CD4-positive, alpha-beta memory T cell (primary cell): Measurements from ENCODE around the gene NDUFS6. TPM values are rescaled to one million over a fixed set of nuclear protein-coding genes. Genes with fewer than 3 reads are reported as not detected.
A peak's percentile ranks its signal among the peaks of the same experiment; 100 is the strongest.

Experiments used
- CTCF ChIA-PET: fragments of 350-600 bp; sonication (Branson Sonifier 250); formaldehyde crosslinking; loops from one replicate; lab custom pipeline; 2021; ENCODE audit warnings: inconsistent platforms; ENCODE audit not compliant: partially characterized antibody; lab: Charles Lee
- POLR2A ChIA-PET: fragments of 350-600 bp; sonication (Branson Sonifier 250); formaldehyde crosslinking; loops from one replicate; lab custom pipeline; 2021; ENCODE audit not compliant: partially characterized antibody; lab: Charles Lee
- DNase-seq, 5 donors: peaks; one replicate each; pipeline versions ENCODE4 v3.0.0 to v3.0.0-alpha.2; 2020 to 2022; ENCODE audit warnings: mixed read lengths in 1 of 5
- H3K27ac ChIP-seq: one replicate; pipeline ENCODE4 v1.7.0; 2013; ENCODE audit warnings: low read depth, low read length
- H3K27me3 ChIP-seq: 2 replicates; pipeline ENCODE4 v1.7.0; 2013; ENCODE audit warnings: mild to moderate bottlenecking, low read length, moderate library complexity; ENCODE audit not compliant: insufficient read depth
- H3K36me3 ChIP-seq: 2 replicates; pipeline ENCODE4 v1.7.0; 2013; ENCODE audit warnings: mild to moderate bottlenecking, low read length, moderate library complexity; ENCODE audit not compliant: insufficient read depth
- H3K4me1 ChIP-seq: 2 replicates; pipeline ENCODE4 v1.7.0; 2013; ENCODE audit warnings: mild to moderate bottlenecking, low read length, moderate library complexity; ENCODE audit not compliant: insufficient read depth
- H3K4me3 ChIP-seq, 2 donors: one replicate each; pipeline ENCODE4 v1.7.0; 2013; ENCODE audit warnings: low read length in 2 of 2, mild to moderate bottlenecking in 1 of 2
- H3K9me3 ChIP-seq, 2 donors: one replicate each; pipeline ENCODE4 v1.7.0; 2013; ENCODE audit warnings: low read length in 2 of 2, control low read depth in 1 of 2; ENCODE audit not compliant: control insufficient read depth in 1 of 2
- H3K27ac Mint-ChIP-seq, 7 donors: one replicate each; pipeline ENCODE4 v1.8.0; 2020 to 2021; ENCODE audit warnings: mixed read lengths in 7 of 7, mild to moderate bottlenecking in 6 of 7, inconsistent platforms in 3 of 7, moderate library complexity in 3 of 7
- H3K27me3 Mint-ChIP-seq, 2 donors: one replicate each; pipeline ENCODE4 v1.8.0; 2020 to 2021; ENCODE audit warnings: mixed read lengths in 2 of 2
- H3K36me3 Mint-ChIP-seq, 2 donors: one replicate each; pipeline ENCODE4 v1.8.0; 2020 to 2021; ENCODE audit warnings: mixed read lengths in 2 of 2, inconsistent platforms in 1 of 2, mild to moderate bottlenecking in 1 of 2
- H3K4me1 Mint-ChIP-seq, 4 donors: one replicate each; pipeline ENCODE4 v1.8.0; 2020 to 2021; ENCODE audit warnings: mixed read lengths in 4 of 4, mild to moderate bottlenecking in 1 of 4
- H3K4me3 Mint-ChIP-seq, 8 donors: one replicate each; pipeline ENCODE4 v1.8.0; 2020 to 2021; ENCODE audit warnings: mixed read lengths in 8 of 8, mild to moderate bottlenecking in 7 of 8, moderate library complexity in 6 of 8, inconsistent platforms in 3 of 8
- H3K9me3 Mint-ChIP-seq, 8 donors: one replicate each; pipeline ENCODE4 v1.8.0; 2020 to 2021; ENCODE audit warnings: mixed read lengths in 8 of 8, mild to moderate bottlenecking in 5 of 8, inconsistent platforms in 3 of 8, moderate library complexity in 1 of 8
- intact Hi-C: fragments of 100-400 bp; cut with micrococcal nuclease; formaldehyde crosslinking; loops from one replicate; pipeline ENCODE4 v1.15.1; 2023
- polyA plus RNA-seq, 2 donors: library from polyadenylated mRNA; unstranded; fragments of 300-500 nt; fragmentation: Illumina TruSeq; gene quantifications; one replicate each; pipeline ENCODE4 v1.2.3, GENCODE V29; 2021
- total RNA-seq, 2 experiments: library from RNA; stranded (reverse); gene quantifications; one replicate each; pipeline ENCODE4 v1.2.3, GENCODE V29; 2021

Gene NDUFS6
- total and polyA plus RNA-seq, 4 experiments from 2014 or later = 14.4 to 79.0 (median 38.5) TPM

DNA sequence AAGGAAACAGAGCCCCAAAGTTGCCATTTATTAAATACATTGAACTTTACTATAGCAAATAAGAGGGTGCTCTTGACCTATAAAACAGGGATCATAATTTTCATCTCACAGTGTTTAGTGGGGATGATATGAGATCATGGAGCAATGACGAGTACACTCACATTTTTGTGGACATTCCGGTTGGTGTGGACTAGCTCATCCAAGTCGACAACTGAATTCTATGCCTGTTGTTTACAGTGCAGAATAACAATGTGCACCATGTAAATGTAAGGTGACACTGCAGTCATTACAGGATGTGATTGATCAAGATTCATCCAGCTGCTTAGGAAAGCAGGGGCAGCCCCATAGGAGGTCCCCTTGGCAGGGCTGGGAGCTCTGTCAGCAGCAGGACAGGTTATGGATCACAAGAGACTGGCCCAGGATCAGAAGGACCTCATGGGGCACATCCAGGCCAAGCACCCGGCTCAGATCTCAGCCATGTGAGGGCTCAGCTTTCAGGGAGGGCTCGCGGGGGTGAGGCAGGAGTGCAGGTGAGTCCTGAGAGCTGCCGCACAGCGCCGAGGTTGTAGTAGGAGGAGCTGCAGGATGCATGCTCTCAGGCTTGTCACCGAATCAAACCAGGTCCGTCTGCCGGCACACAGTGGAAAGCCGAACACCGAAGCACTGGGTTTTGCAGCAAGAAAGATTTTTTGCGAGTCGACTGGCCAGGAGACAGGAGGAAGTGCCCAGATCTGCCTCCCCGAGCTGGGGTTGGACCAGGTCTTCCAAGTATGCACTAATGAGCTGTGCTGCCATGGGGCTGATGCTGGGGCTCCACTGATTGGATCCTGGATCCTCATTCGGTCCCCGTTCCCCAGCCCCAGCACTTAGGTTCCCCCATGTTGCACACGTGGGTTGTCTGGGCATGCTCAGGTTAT, 29.8 kb upstream of the NDUFS6 start:
- Mint-ChIP-seq H3K27ac (peak overlapping the region in 1 of 7 donors; percentile 55), H3K4me1 (peaks cover 0 to 3% (median 0%) of the 10 kb centered on the region in 4 donors), H3K36me3 (no peaks in the 10 kb centered on the region), H3K27me3 (peaks cover 0 to 2% of the 10 kb centered on the region in 2 donors), H3K4me3 (no peak overlapping the region), H3K9me3 (peaks cover 0 to 1% (median 0%) of the 10 kb centered on the region in 8 donors)
- H3K27me3 ChIP-seq = no peaks in the 10 kb centered on the region
- no peak for DNase-seq
- H3K36me3 ChIP-seq = no peaks in the 10 kb centered on the region
- ChIA-PET POLR2A (no interaction called here), CTCF (no interaction called here)
- no peak overlapping the region for H3K4me3 ChIP-seq
- no peaks in the 10 kb centered on the region for H3K4me1 ChIP-seq
- intact Hi-C loops = loop anchor here (2.0 kb wide), 1 partner anchor 29 kb away; the partner anchor contains the start of gene NDUFS6
- H3K9me3 ChIP-seq = no peaks in the 10 kb centered on the region
- no peak overlapping the region for H3K27ac ChIP-seq

DNA sequence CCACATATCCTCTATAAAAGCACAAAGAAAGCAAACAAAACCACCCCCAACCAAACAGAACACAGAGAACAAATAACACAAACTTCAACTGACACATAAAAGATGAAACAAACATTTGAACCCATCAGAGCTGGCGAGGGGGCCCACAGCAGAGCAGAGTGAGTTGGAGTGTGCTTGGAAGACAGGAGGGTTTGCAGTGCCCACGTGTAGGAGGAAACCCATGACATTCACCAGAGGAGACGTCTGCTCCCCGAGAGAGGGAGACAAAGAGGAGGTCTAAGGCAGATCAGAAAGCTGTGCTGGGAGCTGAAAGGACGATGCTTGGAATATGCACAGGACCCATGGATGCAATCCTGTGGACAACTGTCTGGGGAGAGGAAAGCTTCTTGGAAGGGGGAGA, 28.6 kb upstream of the NDUFS6 start:
- Mint-ChIP-seq H3K36me3 (no peaks in the 10 kb centered on the region), H3K27me3 (peaks cover 0 to 2% of the 10 kb centered on the region in 2 donors), H3K27ac (no peak overlapping the region), H3K9me3 (peaks cover 0 to 1% (median 0%) of the 10 kb centered on the region in 8 donors), H3K4me3 (no peak overlapping the region), H3K4me1 (peaks cover 0 to 3% (median 0%) of the 10 kb centered on the region in 4 donors)
- intact Hi-C loops = loop anchor here (2.0 kb wide), 1 partner anchor 28 kb away; the partner anchor contains the start of gene NDUFS6
- no peaks in the 10 kb centered on the region for H3K4me1 ChIP-seq
- no peaks in the 10 kb centered on the region for H3K9me3 ChIP-seq
- no peak overlapping the region for H3K27ac ChIP-seq
- H3K27me3 ChIP-seq = no peaks in the 10 kb centered on the region
- H3K4me3 ChIP-seq = no peak overlapping the region
- no peaks in the 10 kb centered on the region for H3K36me3 ChIP-seq
- no peak for DNase-seq
- ChIA-PET POLR2A (interaction anchor here (1.0 kb wide), 1 partner anchor 28 kb away, joined by 5 read pairs; no protein-coding TSS in a partner anchor), CTCF (interaction anchor here (2.2 to 2.3 kb wide), 2 partner anchors 9 to 29 kb away, joined by 8 to 10 read pairs; partner anchors contain the start of gene NDUFS6)

DNA sequence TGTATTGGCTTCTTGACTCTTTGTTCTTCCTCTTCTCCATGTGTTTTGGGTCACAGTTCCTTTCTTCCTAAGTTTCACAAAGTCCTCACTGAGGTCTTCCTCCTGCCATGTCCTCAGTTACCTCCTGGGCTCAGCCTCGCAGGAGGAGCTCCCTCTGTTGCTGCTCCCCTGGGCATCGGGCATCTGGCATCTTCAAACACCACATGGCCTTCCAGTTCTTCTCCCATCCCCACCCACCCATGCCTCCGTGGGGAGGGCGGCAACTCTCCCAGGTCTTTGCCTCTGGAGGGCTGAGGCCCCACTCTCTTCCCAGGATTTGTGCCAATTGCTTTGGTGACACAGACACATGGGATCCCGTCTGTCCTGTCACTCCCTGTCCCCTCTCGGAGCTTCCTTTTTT, 24.4 kb upstream of the NDUFS6 start:
- Mint-ChIP-seq H3K27me3 (no peaks in the 10 kb centered on the region), H3K36me3 (no peaks in the 10 kb centered on the region), H3K9me3 (peaks cover 0 to 1% (median 0%) of the 10 kb centered on the region in 8 donors), H3K27ac (no peak overlapping the region), H3K4me3 (no peak overlapping the region), H3K4me1 (peaks cover 0 to 3% (median 0%) of the 10 kb centered on the region in 4 donors)
- Histone ChIP-seq H3K9me3 (no peaks in the 10 kb centered on the region), H3K4me1 (no peaks in the 10 kb centered on the region), H3K36me3 (no peaks in the 10 kb centered on the region), H3K27ac (no peak overlapping the region), H3K27me3 (no peaks in the 10 kb centered on the region), H3K4me3 (no peak overlapping the region)
- intact Hi-C loops = no loop called here
- CTCF ChIA-PET = interaction anchor here (1.6 kb wide), 1 partner anchor 13 kb away, joined by 4 read pairs; no protein-coding TSS in a partner anchor
- DNase-seq = no peak
- POLR2A ChIA-PET = interaction anchor here (1.8 kb wide), 1 partner anchor 23 kb away, joined by 6 read pairs; the partner anchor contains the start of gene MRPL36

DNA sequence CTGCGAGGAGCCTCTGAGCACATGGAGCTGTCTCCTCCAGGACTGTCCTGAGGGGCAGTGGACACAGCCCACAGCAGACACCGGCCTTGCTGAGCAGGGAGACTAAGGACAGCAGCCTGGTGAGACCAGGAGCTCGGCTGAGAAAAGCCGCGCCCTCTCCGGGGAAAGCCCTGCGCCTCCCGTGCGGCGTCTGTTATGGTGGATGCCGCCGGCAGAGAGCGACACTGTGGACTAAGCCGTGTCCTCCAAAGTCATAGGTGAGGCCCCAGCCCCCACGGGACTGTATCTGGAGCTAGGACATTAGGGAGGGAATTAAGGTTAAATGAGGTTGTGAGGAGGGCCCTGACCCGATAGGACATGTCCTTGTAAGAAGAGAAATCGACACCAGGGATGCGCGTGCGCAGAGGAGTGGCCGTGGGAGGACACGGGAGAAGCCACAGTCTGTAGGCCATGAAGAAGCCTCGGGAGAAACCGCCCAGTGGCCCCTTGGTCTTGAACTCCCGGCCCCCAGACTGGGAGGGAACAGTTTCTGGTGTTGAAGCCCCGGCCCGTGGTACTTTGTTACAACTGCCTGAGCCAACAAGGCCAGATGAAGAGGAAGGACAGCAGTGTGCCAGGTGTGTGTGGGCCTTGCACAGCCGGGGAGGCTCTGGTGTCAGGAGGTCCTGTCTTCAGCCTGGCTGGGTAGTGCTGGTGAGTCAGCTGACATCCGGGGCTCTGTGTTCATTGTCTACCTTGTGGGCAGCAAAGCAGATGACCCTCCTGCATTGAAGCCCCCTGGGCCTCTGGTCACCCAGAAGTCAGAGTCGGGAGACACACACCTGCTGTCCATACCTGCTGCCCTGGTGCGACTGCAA, 23.7 kb upstream of the NDUFS6 start:
- Histone ChIP-seq H3K9me3 (no peaks in the 10 kb centered on the region), H3K36me3 (no peaks in the 10 kb centered on the region), H3K4me1 (no peaks in the 10 kb centered on the region), H3K27ac (no peak overlapping the region), H3K4me3 (no peak overlapping the region), H3K27me3 (no peaks in the 10 kb centered on the region)
- CTCF ChIA-PET = no interaction called here
- H3K36me3 Mint-ChIP-seq = no peaks in the 10 kb centered on the region
- H3K4me1 Mint-ChIP-seq = peaks cover 0 to 3% (median 0%) of the 10 kb centered on the region in 4 donors
- intact Hi-C loops = no loop called here
- no peak overlapping the region for H3K27ac Mint-ChIP-seq
- H3K9me3 Mint-ChIP-seq = peaks cover 0 to under 1% (median 0%) of the 10 kb centered on the region in 8 donors
- DNase-seq = no peak
- H3K4me3 Mint-ChIP-seq = no peak overlapping the region
- POLR2A ChIA-PET = interaction anchor here (1.8 kb wide), 1 partner anchor 22 kb away, joined by 6 read pairs; the partner anchor contains the start of gene MRPL36
- no peaks in the 10 kb centered on the region for H3K27me3 Mint-ChIP-seq

DNA sequence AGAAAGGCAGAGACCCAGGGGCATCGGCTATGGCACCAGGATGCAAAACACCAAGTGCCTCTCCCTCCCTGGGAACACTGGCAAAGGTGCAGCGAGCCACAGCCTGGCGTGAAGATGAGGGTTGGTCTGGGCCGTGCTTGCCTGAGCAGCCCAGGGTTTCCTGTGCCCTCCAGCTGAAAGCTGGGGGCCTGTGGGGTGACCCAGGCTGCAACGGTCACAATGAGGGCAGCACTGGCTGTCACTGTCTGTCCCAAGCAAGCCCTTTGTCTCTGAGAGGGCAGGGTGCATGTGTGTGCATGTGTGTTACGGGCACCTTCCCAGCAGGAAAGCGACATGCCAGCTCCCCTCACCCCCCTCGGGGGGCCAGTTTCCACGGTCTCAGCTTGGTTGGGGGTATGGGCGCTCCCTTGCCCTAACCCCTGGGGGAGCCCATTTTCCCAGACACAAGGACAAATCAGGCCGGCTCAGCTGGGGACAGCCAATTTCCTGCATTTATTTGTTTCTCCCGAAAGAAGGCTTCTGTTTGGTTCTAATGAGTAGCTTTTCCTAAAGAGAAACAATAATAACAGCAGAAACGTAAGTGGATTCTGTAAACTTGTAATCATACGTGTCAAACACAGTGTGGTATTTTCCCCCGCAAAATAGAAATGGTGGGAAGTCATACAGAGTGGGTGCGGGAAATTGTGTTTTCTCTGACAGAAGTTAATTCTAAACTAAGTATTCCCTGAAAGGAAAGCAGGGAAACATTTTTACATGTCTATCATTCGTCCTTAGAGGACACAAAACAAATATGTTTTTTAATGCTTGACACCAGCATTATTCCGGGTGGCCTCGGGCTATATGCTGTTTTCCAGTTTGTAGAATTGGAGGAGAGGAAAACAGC, 22.8 kb upstream of the NDUFS6 start:
- Mint-ChIP-seq H3K36me3 (no peaks in the 10 kb centered on the region), H3K27me3 (peaks cover 0 to 2% of the 10 kb centered on the region in 2 donors), H3K4me1 (peaks cover 0 to 1% (median under 1%) of the 10 kb centered on the region in 4 donors), H3K27ac (no peak overlapping the region), H3K4me3 (no peak overlapping the region), H3K9me3 (no peaks in the 10 kb centered on the region)
- ChIA-PET CTCF (no interaction called here), POLR2A (no interaction called here)
- Histone ChIP-seq H3K27me3 (no peaks in the 10 kb centered on the region), H3K9me3 (no peaks in the 10 kb centered on the region), H3K4me3 (no peak overlapping the region), H3K4me1 (peaks cover 4% of the 10 kb centered on the region), H3K36me3 (no peaks in the 10 kb centered on the region), H3K27ac (no peak overlapping the region)
- intact Hi-C loops = no loop called here
- no peak for DNase-seq

DNA sequence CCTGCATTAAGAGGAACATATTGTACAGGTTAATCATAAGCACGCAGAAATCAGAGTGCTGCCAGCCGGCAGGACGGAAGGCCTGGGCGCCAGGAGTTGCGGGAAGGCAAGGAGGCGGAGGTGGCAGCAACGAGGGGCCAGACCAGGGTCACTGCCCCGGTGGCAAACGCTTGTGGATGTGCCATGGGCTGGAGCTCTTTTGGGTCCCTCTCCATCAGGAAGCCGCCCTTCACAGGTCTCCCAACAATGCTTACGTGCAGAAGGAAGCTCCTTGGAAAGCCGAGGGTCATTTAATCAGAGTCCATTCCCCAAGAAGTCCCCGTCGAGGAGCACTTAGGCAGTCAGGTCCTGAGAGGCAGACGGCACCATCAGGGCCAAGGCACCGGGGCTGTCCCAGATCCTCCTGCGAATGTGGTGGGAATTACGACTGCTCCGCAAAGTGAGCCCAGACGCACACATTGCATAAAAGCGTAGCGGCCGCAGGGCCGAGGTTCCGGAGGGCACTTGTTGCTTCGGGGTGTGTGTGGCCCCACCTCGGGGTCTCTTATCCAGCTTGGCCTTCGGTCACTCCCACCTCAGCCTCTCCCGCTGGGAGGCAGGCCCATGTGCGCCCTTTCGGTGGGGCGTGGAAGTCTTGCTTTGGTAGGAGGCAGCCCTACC, 22.1 kb upstream of the NDUFS6 start:
- CTCF ChIA-PET = no interaction called here
- POLR2A ChIA-PET = no interaction called here
- H3K27ac Mint-ChIP-seq = no peak overlapping the region
- Histone ChIP-seq H3K9me3 (no peaks in the 10 kb centered on the region), H3K4me1 (peaks cover 4% of the 10 kb centered on the region), H3K36me3 (no peaks in the 10 kb centered on the region), H3K4me3 (no peak overlapping the region), H3K27ac (no peak overlapping the region), H3K27me3 (no peaks in the 10 kb centered on the region)
- no peaks in the 10 kb centered on the region for H3K36me3 Mint-ChIP-seq
- peaks cover 0 to 2% of the 10 kb centered on the region in 2 donors for H3K27me3 Mint-ChIP-seq
- intact Hi-C loops = no loop called here
- H3K4me3 Mint-ChIP-seq = no peak overlapping the region
- no peak for DNase-seq
- no peaks in the 10 kb centered on the region for H3K9me3 Mint-ChIP-seq
- H3K4me1 Mint-ChIP-seq = peaks cover 0 to 1% (median under 1%) of the 10 kb centered on the region in 4 donors
